ENCODE results near the gene EYS. TPM values are rescaled to one million over a fixed set of nuclear protein-coding genes. Genes with fewer than 3 reads are reported as not detected.

EYS gene
- total and polyA plus RNA-seq, 8 donors = 0.24 to 0.85 (median 0.55) TPM

DNA sequence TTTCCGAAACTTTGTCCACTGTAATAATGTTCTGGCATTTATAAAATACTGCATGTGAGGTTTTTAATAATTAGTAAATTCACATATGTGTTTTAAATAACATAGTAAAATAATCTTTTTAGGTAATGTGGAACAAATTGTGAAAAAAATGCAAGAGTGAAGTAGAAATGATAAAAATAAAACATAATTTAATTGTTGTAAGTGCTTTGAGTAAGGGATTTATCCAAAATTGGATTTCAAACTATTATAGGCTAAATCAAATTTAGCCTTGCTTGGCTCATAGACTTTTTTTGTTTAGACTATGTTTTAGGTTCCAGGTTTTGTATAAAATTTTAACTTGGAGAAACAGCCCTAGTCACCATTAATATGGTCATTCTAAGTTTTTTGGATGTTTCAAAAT, 1041.9 kb downstream of the EYS start:
- no peaks in the 10 kb centered on the region for H3K36me3 ChIP-seq
- no peak overlapping the region for H3K27ac ChIP-seq
- no peaks in the 10 kb centered on the region for H3K27me3 ChIP-seq
- no peaks in the 10 kb centered on the region for H3K4me1 ChIP-seq
- intact Hi-C loops (cut with DNase I) = no loop called here
- no peaks in the 10 kb centered on the region for H3K9me3 ChIP-seq
- H3K4me3 ChIP-seq = no peak overlapping the region
- DNase-seq (no peak), ATAC-seq (no peak)
- TF ChIP-seq, protein P1, sequence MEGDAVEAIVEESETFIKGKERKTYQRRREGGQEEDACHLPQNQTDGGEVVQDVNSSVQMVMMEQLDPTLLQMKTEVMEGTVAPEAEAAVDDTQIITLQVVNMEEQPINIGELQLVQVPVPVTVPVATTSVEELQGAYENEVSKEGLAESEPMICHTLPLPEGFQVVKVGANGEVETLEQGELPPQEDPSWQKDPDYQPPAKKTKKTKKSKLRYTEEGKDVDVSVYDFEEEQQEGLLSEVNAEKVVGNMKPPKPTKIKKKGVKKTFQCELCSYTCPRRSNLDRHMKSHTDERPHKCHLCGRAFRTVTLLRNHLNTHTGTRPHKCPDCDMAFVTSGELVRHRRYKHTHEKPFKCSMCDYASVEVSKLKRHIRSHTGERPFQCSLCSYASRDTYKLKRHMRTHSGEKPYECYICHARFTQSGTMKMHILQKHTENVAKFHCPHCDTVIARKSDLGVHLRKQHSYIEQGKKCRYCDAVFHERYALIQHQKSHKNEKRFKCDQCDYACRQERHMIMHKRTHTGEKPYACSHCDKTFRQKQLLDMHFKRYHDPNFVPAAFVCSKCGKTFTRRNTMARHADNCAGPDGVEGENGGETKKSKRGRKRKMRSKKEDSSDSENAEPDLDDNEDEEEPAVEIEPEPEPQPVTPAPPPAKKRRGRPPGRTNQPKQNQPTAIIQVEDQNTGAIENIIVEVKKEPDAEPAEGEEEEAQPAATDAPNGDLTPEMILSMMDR (IDR thresholded peaks at IDR 0.05) = no peak

DNA sequence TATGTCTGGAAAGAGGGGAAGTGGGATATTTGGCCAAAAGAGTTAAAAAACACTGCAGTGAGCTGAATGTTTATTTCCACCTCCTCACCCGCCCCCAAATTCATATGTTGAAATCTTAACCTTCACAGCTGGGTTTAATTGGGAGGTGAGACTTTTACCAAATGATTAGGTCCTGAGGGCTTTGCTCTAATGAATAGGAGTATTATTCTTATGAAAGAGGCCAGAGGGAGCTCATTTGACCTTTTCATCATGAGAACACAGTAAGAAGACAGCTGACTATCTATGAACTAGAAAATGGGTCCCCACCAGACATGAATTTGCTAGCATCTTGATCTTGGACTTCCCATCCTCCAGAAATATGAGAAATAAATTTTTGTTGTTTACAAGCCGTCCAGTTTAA, 1042.5 kb downstream of the EYS start:
- DNase-seq (no peak), ATAC-seq (no peak)
- Histone ChIP-seq H3K27me3 (no peaks in the 10 kb centered on the region), H3K4me3 (no peak overlapping the region), H3K27ac (no peak overlapping the region), H3K4me1 (no peaks in the 10 kb centered on the region), H3K9me3 (no peaks in the 10 kb centered on the region), H3K36me3 (no peaks in the 10 kb centered on the region)
- TF ChIP-seq, protein P1 (IDR thresholded peaks at IDR 0.05) = no peak
- intact Hi-C loops (cut with DNase I) = no loop called here

DNA sequence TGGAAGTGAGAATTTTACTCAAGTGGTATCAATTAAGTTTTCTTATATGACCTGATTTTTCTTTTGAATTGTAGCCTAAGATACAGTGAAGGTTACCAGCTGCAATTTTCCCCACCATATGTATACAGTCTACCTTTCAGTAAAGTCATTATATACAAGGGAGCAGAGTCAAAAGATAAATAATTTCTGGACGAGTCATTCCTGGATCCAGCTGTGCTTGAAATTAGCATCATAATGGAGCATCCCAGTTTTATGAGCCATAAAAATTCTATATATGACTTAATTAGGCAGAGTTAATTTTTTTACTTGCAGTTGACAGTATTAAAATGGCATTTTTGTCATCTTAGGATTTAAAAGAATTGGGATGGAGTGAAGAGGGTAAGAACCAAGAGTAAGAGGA, 1063.0 kb downstream of the EYS start:
- TF ChIP-seq, protein P1 (IDR thresholded peaks at IDR 0.05) = no peak
- Histone ChIP-seq H3K36me3 (no peaks in the 10 kb centered on the region), H3K4me1 (no peaks in the 10 kb centered on the region), H3K9me3 (peaks cover 0 to 3% of the 10 kb centered on the region in 2 donors), H3K4me3 (no peak overlapping the region), H3K27me3 (no peaks in the 10 kb centered on the region), H3K27ac (no peak overlapping the region)
- intact Hi-C loops (cut with DNase I) = no loop called here
- ATAC-seq (no peak), DNase-seq (no peak)

DNA sequence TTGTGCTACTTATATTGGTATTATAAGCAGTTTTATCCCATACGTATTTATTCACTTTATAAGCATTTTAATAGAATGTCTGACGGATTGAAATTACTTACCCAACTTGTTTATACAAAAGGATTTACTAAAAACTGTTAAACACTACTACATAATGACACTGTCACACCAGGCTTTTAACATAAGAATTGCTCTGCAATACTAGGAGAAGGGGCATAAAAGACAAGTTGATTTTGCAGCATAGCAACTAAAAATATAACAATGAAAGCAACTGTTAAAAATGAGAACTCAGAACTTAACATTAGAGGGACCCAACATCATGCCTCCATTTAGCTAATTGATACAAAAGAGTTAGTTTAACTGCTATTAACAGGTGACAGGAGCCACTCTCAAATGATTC, 1076.1 kb downstream of the EYS start:
- DNase-seq (no peak), ATAC-seq (no peak)
- Histone ChIP-seq H3K9me3 (peaks cover 0 to 4% of the 10 kb centered on the region in 2 donors), H3K27ac (no peak overlapping the region), H3K4me1 (no peaks in the 10 kb centered on the region), H3K27me3 (no peaks in the 10 kb centered on the region), H3K36me3 (no peaks in the 10 kb centered on the region), H3K4me3 (no peak overlapping the region)
- intact Hi-C loops (cut with DNase I) = no loop called here
- TF ChIP-seq, protein P1 (IDR thresholded peaks at IDR 0.05) = no peak

DNA sequence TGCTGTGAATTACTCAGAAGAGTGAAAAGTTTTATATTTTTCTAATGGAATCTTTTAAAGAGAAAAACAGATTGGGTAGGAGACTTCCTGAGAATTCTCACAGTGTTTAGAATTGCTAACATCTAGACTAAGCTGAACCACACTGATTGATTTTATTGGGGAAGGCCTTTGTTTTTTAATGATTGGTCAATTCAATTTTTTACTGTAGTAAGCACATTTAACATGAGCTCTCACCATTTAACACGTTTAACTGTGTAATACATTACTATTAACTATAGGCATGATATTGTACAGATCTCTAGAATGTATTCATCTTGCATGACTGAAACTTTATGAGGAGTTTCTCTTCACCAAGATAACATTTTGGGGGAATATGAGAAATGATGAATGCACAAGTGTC, 1084.1 kb downstream of the EYS start:
- Histone ChIP-seq H3K36me3 (no peaks in the 10 kb centered on the region), H3K4me1 (no peaks in the 10 kb centered on the region), H3K27me3 (no peaks in the 10 kb centered on the region), H3K9me3 (no peaks in the 10 kb centered on the region), H3K4me3 (no peak overlapping the region), H3K27ac (no peak overlapping the region)
- intact Hi-C loops (cut with DNase I) = no loop called here
- ATAC-seq (no peak), DNase-seq (no peak)
- TF ChIP-seq, protein P1 (IDR thresholded peaks at IDR 0.05) = no peak

Data from left lung (tissue), 10 donors.